ENCODE measurements around the gene PSMD9. TPM values are rescaled to one million over a fixed set of nuclear protein-coding genes. Genes with fewer than 3 reads are reported as not detected.
A peak's percentile ranks its signal among the peaks of the same experiment; 100 is the strongest.

The PSMD9 gene
- total RNA-seq, 3 donors from 2014 or later = 34.7 to 65.3 (median 37.9) TPM

- Histone ChIP-seq H3K36me3 (no peaks in the 10 kb centered on the region), H3K27ac (peak overlapping the region in 1 of 2 donors; percentile 33)
- intact Hi-C loops (cut with DNase I; ENCODE audit: low total_unique reads) = loop anchor here (10.0 kb wide), 1 partner anchor 1662 kb away; no protein-coding TSS in a partner anchor
Observed at GRCh38 chr12:121916719-121917118, 28.1 kb downstream of the PSMD9 start.

GRCh38 chr12:121917950-121918678, 29.5 kb downstream of the PSMD9 start, which contains the start of gene CFAP251:
CFAP251 (plus strand) TSS chr12:121918592; CDS start chr12:121921306, 2,714 bp downstream.
- peak within 1 kb of the TSS; percentile 45 to 64 for H3K27ac ChIP-seq

More at GRCh38 chr12:121916719-121917118, 28.1 kb downstream of the PSMD9 start:
- no peak for DNase-seq (ENCODE audit: low spot score in 2 of 2)
- peaks cover 0 to 5% of the 10 kb centered on the region in 2 donors for H3K4me1 ChIP-seq
- no peak overlapping the region for H3K4me3 ChIP-seq
- H3K9me3 ChIP-seq = no peaks in the 10 kb centered on the region
- TF ChIP-seq CTCF (IDR thresholded peaks at IDR 0.05) (no peak), POLR2A (IDR thresholded peaks at IDR 0.05) (no peak), POLR2AphosphoS5 (IDR thresholded peaks at IDR 0.05) (no peak)
- no peaks in the 10 kb centered on the region for H3K27me3 ChIP-seq

GRCh38 chr12:121918679-121919038, 30.1 kb downstream of the PSMD9 start:
- Histone ChIP-seq H3K4me3 (peak overlapping the region; percentile 23 to 67 (median 57)), H3K9me3 (no peaks in the 10 kb centered on the region), H3K36me3 (no peaks in the 10 kb centered on the region), H3K4me1 (peaks cover 0 to 5% of the 10 kb centered on the region in 2 donors), H3K27ac (peak overlapping the region; percentile 45 to 64), H3K27me3 (no peaks in the 10 kb centered on the region)
- DNase-seq (ENCODE audit: low spot score in 2 of 2) = no peak
- no peak for TF ChIP-seq POLR2A (IDR thresholded peaks at IDR 0.05)
- TF ChIP-seq CTCF (IDR thresholded peaks at IDR 0.05) = no peak
- no peak for TF ChIP-seq POLR2AphosphoS5 (IDR thresholded peaks at IDR 0.05)
- intact Hi-C loops (cut with DNase I; ENCODE audit: low total_unique reads) = loop anchor here (10.0 kb wide), 1 partner anchor 1664 kb away; no protein-coding TSS in a partner anchor

More at GRCh38 chr12:121917950-121918678, 29.5 kb downstream of the PSMD9 start, which contains the start of gene CFAP251:
- H3K4me1 ChIP-seq = peaks cover 0 to 5% of the 10 kb centered on the region in 2 donors
- H3K27me3 ChIP-seq = no peaks in the 10 kb centered on the region
- no peaks in the 10 kb centered on the region for H3K36me3 ChIP-seq
- H3K9me3 ChIP-seq = no peaks in the 10 kb centered on the region
- TF ChIP-seq POLR2AphosphoS5 (IDR thresholded peaks at IDR 0.05) = peak; percentile 66 to 69 (median 67)
- TF ChIP-seq CTCF (IDR thresholded peaks at IDR 0.05) = peak; percentile 58 to 94 (median 66)
- TF ChIP-seq POLR2A (IDR thresholded peaks at IDR 0.05) = no peak
- peak within 1 kb of the TSS; percentile 23 to 67 (median 57) for H3K4me3 ChIP-seq
- peak; percentile 92 to 95 for DNase-seq (ENCODE audit: low spot score in 2 of 2)
- intact Hi-C loops (cut with DNase I; ENCODE audit: low total_unique reads) = loop anchor here (10.0 kb wide), 1 partner anchor 1663 kb away; no protein-coding TSS in a partner anchor

- intact Hi-C loops (cut with DNase I; ENCODE audit: low total_unique reads) = loop anchor here (5.0 kb wide), 2 partner anchors 1474 to 1586 kb away; partner anchors contain the start of genes GATC and TRIAP1
- Histone ChIP-seq H3K36me3 (no peaks in the 10 kb centered on the region), H3K4me3 (no peak overlapping the region), H3K4me1 (peaks cover 0 to 5% of the 10 kb centered on the region in 2 donors), H3K27me3 (no peaks in the 10 kb centered on the region), H3K27ac (no peak overlapping the region), H3K9me3 (no peaks in the 10 kb centered on the region)
- no peak for DNase-seq (ENCODE audit: low spot score in 2 of 2)
- no peak for TF ChIP-seq POLR2AphosphoS5 (IDR thresholded peaks at IDR 0.05)
Observed at GRCh38 chr12:121921066-121921465, 32.5 kb downstream of the PSMD9 start.

- no peak for DNase-seq (ENCODE audit: low spot score in 2 of 2)
- no peaks in the 10 kb centered on the region for H3K9me3 ChIP-seq
- H3K27me3 ChIP-seq = no peaks in the 10 kb centered on the region
- no peak for TF ChIP-seq CTCF (IDR thresholded peaks at IDR 0.05)
- TF ChIP-seq POLR2A (IDR thresholded peaks at IDR 0.05) = no peak
- no peak for TF ChIP-seq POLR2AphosphoS5 (IDR thresholded peaks at IDR 0.05)
- peak overlapping the region; percentile 69 to 88 for H3K27ac ChIP-seq
- no peaks in the 10 kb centered on the region for H3K36me3 ChIP-seq
- H3K4me1 ChIP-seq = no peaks in the 10 kb centered on the region
- intact Hi-C loops (cut with DNase I; ENCODE audit: low total_unique reads) = no loop called here
- peak overlapping the region in 1 of 3 donors; percentile 40 for H3K4me3 ChIP-seq
Observed at GRCh38 chr12:121925358-121925695, 36.7 kb downstream of the PSMD9 start.
